ENCODE measurements around the gene PFKFB3.

PFKFB3 gene

DNA sequence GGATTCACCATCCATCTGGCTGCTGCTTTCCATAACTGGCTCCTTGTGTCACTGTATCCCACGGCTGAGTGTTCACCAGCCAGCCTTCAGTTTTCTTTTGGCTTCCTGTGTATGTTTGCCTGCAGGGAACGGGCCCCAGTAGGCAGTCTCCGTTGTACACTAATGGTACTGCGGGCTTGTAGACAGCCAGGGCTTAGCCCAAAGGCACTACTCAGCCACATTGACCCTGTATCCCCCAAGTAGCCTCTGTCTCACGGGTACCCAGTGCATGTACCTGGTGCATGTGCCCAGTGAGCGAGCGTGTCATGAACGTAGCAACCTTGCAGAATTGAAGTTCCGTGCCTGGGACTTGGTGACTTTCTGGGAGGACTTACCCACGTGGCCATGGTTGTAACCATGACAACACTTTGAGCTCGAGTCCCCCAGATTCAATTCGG is 6.1 kb downstream of the PFKFB3 start:
- no peak for DNase-seq (ENCODE audit: low read depth)
- H3K4me3 ChIP-seq (replicated peaks; ENCODE audit: low read depth, low read length), result no peak overlapping the region
- TF ChIP-seq, protein P1, sequence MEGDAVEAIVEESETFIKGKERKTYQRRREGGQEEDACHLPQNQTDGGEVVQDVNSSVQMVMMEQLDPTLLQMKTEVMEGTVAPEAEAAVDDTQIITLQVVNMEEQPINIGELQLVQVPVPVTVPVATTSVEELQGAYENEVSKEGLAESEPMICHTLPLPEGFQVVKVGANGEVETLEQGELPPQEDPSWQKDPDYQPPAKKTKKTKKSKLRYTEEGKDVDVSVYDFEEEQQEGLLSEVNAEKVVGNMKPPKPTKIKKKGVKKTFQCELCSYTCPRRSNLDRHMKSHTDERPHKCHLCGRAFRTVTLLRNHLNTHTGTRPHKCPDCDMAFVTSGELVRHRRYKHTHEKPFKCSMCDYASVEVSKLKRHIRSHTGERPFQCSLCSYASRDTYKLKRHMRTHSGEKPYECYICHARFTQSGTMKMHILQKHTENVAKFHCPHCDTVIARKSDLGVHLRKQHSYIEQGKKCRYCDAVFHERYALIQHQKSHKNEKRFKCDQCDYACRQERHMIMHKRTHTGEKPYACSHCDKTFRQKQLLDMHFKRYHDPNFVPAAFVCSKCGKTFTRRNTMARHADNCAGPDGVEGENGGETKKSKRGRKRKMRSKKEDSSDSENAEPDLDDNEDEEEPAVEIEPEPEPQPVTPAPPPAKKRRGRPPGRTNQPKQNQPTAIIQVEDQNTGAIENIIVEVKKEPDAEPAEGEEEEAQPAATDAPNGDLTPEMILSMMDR (IDR thresholded peaks at IDR 0.05; ENCODE audit: low read length, missing control alignments), result no peak

DNA sequence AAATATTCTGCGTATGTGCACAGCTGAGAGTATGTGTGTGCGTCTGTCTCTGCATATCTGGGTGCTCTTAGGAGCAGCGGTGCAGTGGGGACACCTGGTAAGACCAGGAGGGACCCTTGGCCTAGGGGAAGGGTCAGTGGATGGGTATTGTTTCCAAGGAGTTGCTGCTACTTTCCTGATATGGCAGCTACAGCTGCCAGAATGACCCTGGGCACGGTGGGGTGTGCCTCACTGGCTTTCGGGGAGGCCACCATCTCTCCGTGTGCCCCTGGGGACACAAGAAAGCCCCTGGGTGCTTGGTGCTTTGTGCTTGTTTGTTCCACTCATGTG is 8.6 kb downstream of the PFKFB3 start:
- no peak overlapping the region for H3K4me3 ChIP-seq (replicated peaks; ENCODE audit: low read depth, low read length)
- TF ChIP-seq, protein P1 (IDR thresholded peaks at IDR 0.05; ENCODE audit: low read length, missing control alignments), result no peak
- no peak for DNase-seq (ENCODE audit: low read depth)

DNA sequence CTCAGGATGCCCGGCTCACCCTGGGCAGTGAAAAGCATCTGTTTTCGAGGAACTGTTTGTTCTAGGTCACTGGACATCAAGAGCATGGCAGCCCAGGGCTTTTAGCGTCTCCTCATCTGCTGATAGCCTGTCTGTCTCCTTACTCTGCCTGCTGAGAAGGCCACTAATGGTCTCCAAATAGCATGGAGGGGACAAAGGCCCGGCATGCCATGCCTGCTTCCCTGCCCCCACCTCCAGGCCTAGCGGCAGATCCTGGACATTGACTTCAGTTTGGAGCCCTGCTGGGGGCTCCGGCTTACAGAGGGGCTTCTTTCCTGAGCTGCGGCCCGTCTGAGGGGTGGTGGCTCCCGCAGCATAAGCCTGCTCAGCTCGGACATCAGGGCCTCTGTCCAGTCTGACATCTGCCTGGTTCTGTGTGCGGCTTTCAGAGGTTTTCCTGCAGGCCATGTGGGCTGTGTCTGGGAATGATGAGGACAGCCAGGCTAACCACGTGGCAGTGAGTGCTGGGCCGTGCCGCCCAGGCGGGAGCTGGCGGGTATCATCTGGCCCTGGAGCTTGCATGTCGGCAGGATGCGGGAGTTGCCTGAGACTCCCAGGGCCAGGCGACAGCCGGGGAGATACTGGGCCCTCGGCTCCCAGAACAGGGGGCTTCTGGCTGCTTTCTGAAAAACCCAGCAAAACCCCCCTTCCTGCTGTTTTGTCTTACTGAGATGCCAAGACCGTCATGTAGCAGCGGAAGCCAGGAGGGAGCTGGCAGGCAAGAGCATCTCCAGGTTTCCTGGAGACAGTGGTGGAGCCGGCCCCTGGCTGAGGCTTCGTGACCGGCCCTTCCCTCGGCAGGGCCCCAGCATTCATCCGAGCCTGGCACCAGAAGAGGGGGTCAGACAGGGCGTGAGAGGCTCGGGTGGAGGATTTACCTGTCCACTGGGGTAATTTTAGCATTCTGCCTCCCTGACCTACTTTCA is 9.2 kb downstream of the PFKFB3 start:
- no peak overlapping the region for H3K4me3 ChIP-seq (replicated peaks; ENCODE audit: low read depth, low read length)
- DNase-seq (ENCODE audit: low read depth), result peak; percentile 68
- TF ChIP-seq, protein P1 (IDR thresholded peaks at IDR 0.05; ENCODE audit: low read length, missing control alignments), result no peak

DNA sequence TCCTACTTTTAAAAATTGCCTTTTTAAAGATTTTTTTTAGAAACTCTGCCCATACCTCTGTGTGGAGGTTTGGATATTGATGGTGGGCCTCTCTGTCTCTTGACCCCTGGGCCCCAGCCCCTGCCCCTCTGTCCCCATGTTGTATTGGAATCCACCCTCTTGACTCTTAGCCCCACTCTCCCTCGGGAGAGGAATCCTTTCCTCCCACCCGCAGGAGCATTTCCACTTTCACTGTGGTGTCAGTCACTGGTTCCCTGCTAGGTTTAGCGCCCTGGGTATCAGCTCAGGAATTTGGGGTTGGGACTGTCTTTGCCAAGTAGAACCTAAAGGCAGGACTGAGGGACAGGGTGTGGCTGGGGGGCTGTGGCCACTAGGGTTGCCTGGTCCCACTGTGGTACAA is 10.1 kb downstream of the PFKFB3 start:
- TF ChIP-seq, protein P1 (IDR thresholded peaks at IDR 0.05; ENCODE audit: low read length, missing control alignments), result no peak
- no peak overlapping the region for H3K4me3 ChIP-seq (replicated peaks; ENCODE audit: low read depth, low read length)
- no peak for DNase-seq (ENCODE audit: low read depth)

DNA sequence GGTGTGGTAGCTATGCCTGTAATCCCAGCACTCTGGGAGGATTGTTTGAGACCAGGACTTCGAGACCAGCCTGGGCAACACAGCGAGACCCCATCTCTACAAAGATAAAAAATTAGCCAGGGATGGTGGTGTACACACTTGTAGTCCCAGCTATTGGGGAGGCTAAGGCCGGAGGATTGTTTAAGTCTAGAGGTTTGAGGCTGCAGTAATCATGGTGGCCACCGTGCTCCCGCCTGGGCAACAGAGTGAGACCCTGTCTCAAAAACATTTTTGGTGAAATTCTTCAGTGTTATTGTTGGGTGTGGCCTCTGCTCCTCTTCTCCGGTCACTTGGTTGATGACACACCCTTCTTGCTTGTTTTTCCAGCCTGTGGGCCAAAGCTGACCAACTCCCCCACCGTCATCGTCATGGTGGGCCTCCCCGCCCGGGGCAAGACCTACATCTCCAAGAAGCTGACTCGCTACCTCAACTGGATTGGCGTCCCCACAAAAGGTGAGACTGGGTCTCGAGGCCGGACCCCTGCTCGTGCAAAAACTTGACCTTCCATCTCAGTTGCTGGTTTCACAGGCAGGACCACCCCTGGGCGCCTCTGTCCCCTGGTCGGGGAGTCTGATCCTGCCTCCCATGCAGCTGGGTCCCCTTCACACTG is 10.6 kb downstream of the PFKFB3 start:
- H3K4me3 ChIP-seq (replicated peaks; ENCODE audit: low read depth, low read length), result no peak overlapping the region
- TF ChIP-seq, protein P1 (IDR thresholded peaks at IDR 0.05; ENCODE audit: low read length, missing control alignments), result no peak
- no peak for DNase-seq (ENCODE audit: low read depth)

DNA sequence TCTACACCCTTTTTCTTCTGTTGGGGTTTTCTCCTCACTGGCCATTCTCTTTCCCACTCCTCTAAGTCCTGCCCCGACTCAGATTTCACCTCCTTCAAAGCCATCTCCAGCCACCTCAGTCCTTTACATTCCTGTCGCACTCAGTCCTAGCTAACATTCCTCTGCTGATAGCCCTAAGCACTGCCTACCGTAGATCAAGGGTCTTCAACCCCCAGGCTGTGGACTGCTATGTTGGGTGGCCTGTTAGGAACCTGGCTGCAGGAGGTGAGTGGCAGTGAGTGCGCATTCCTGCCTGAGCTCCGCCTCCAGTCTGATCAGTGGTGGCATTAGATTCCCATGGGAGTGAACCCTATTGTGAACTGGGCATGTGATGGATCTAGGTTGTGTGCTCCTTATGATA is 11.2 kb downstream of the PFKFB3 start:
- DNase-seq (ENCODE audit: low read depth), result no peak
- H3K4me3 ChIP-seq (replicated peaks; ENCODE audit: low read depth, low read length), result no peak overlapping the region
- TF ChIP-seq, protein P1 (IDR thresholded peaks at IDR 0.05; ENCODE audit: low read length, missing control alignments), result no peak
